WTC11 (cell line): ENCODE measurements around the gene GPR158.

Experiments used
- CREM ChIP-seq: sonication (generic); formaldehyde crosslinking; IDR thresholded peaks from 2 replicates; pipeline ENCODE4 v1.8.1; 2022; ENCODE audit warnings: mild to moderate bottlenecking, missing genetic modification reagents, moderate library complexity
- ELF4 ChIP-seq: sonication (generic); formaldehyde crosslinking; IDR thresholded peaks from 2 replicates; pipeline ENCODE4 v1.8.1; 2022; ENCODE audit warnings: low read depth, mild to moderate bottlenecking, moderate library complexity, missing genetic modification reagents
- IRF2 ChIP-seq: sonication (generic); formaldehyde crosslinking; IDR thresholded peaks from 2 replicates; pipeline ENCODE4 v1.8.0; 2022; ENCODE audit warnings: low read depth, missing genetic modification reagents, borderline replicate concordance
- JUN ChIP-seq: sonication (generic); formaldehyde crosslinking; IDR thresholded peaks from 2 replicates; pipeline ENCODE4 v1.8.0; 2023; ENCODE audit warnings: mild to moderate bottlenecking, missing genetic modification reagents
- MYBL2 ChIP-seq: sonication (generic); formaldehyde crosslinking; IDR thresholded peaks from 2 replicates; pipeline ENCODE4 v1.8.1; 2023; ENCODE audit warnings: mild to moderate bottlenecking, moderate library complexity, missing genetic modification reagents
- NFYB ChIP-seq: sonication (generic); formaldehyde crosslinking; conservative IDR thresholded peaks from 2 replicates; pipeline ENCODE4 v1.8.0; 2022; ENCODE audit warnings: low read depth, missing genetic modification reagents
- TCF7 ChIP-seq: sonication (generic); formaldehyde crosslinking; IDR thresholded peaks from 2 replicates; pipeline ENCODE4 v1.8.0; 2022; ENCODE audit warnings: mild to moderate bottlenecking, low read depth, missing genetic modification reagents, moderate library complexity
- TEAD4 ChIP-seq: sonication (generic); formaldehyde crosslinking; IDR thresholded peaks from 2 replicates; pipeline ENCODE4 v1.8.0; 2022; ENCODE audit warnings: mild to moderate bottlenecking, missing genetic modification reagents
- TF ChIP-seq, protein P1 (sequence below): fragments of 200-600 bp; IDR thresholded peaks from 2 replicates; pipeline ENCODE4 v1.8.0; 2022; ENCODE audit warnings: antibody characterized with exemption
- TF ChIP-seq, protein P2 (sequence below): sonication (generic); formaldehyde crosslinking; IDR thresholded peaks from 2 replicates; pipeline ENCODE4 v1.8.1; 2023; ENCODE audit warnings: mild to moderate bottlenecking, missing genetic modification reagents, moderate library complexity
- TF ChIP-seq, protein P3 (sequence below): sonication (generic); formaldehyde crosslinking; IDR thresholded peaks from 2 replicates; pipeline ENCODE4 v1.8.1; 2022; ENCODE audit warnings: low read depth, mild to moderate bottlenecking, moderate library complexity, missing genetic modification reagents, borderline replicate concordance
- TF ChIP-seq, protein P4 (sequence below): sonication (generic); formaldehyde crosslinking; IDR thresholded peaks from 2 replicates; pipeline ENCODE4 v1.8.1; 2023; ENCODE audit warnings: mild to moderate bottlenecking, missing genetic modification reagents
- TF ChIP-seq, protein P5 (sequence below): sonication (generic); formaldehyde crosslinking; IDR thresholded peaks from 2 replicates; pipeline ENCODE4 v1.8.1; 2022; ENCODE audit warnings: mild to moderate bottlenecking, missing genetic modification reagents, moderate library complexity, borderline replicate concordance
- TF ChIP-seq, protein P6 (sequence below): sonication (generic); formaldehyde crosslinking; IDR thresholded peaks from 2 replicates; pipeline ENCODE4 v1.8.1; 2023; ENCODE audit warnings: mild to moderate bottlenecking, moderate library complexity, missing genetic modification reagents

DNA sequence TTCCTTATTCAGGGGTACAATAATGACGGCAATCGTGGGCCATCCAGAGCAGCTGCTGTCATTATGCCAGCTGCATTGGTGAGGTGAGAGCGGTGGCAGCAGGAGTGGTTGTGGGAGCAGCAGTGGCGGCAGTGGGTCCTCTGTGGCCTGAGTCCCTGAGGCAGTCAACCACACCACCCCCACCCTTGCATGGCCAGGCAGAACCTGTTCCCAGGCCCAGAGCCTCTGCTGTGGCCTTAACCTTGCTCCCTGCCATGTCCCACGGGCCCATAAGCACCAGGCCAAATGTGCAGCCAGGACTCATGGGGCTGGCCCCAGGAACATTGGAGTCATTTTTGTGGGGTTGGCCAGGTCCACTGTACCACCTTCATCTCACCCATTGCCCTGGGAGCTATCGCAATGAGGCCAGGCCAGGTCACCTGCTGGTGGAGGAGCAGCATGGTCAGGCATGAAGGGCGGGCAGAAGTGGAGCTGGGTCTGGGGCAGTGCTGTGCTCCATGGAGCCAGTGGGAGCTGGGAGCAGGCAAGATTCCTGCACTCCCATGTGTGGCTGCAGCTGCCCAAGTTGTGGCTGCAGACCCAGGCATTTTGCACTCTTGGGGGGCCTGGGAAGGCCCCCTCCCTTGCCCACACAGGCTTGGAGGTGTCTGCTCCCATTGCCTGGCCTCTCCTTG, 213.5 kb downstream of the GPR158 start:
- TF ChIP-seq, protein P1, sequence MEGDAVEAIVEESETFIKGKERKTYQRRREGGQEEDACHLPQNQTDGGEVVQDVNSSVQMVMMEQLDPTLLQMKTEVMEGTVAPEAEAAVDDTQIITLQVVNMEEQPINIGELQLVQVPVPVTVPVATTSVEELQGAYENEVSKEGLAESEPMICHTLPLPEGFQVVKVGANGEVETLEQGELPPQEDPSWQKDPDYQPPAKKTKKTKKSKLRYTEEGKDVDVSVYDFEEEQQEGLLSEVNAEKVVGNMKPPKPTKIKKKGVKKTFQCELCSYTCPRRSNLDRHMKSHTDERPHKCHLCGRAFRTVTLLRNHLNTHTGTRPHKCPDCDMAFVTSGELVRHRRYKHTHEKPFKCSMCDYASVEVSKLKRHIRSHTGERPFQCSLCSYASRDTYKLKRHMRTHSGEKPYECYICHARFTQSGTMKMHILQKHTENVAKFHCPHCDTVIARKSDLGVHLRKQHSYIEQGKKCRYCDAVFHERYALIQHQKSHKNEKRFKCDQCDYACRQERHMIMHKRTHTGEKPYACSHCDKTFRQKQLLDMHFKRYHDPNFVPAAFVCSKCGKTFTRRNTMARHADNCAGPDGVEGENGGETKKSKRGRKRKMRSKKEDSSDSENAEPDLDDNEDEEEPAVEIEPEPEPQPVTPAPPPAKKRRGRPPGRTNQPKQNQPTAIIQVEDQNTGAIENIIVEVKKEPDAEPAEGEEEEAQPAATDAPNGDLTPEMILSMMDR, result no peak
- TF ChIP-seq NFYB (CRISPR knock-in tag) (no peak), MYBL2 (CRISPR knock-in tag) (no peak), TCF7 (CRISPR knock-in tag) (no peak), ELF4 (CRISPR knock-in tag) (no peak), JUN (CRISPR knock-in tag) (no peak), TEAD4 (CRISPR knock-in tag) (no peak), CREM (CRISPR knock-in tag) (no peak), IRF2 (CRISPR knock-in tag) (no peak)
- TF ChIP-seq, protein P2, sequence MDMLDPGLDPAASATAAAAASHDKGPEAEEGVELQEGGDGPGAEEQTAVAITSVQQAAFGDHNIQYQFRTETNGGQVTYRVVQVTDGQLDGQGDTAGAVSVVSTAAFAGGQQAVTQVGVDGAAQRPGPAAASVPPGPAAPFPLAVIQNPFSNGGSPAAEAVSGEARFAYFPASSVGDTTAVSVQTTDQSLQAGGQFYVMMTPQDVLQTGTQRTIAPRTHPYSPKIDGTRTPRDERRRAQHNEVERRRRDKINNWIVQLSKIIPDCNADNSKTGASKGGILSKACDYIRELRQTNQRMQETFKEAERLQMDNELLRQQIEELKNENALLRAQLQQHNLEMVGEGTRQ (CRISPR knock-in tag), result no peak
- TF ChIP-seq, protein P3, sequence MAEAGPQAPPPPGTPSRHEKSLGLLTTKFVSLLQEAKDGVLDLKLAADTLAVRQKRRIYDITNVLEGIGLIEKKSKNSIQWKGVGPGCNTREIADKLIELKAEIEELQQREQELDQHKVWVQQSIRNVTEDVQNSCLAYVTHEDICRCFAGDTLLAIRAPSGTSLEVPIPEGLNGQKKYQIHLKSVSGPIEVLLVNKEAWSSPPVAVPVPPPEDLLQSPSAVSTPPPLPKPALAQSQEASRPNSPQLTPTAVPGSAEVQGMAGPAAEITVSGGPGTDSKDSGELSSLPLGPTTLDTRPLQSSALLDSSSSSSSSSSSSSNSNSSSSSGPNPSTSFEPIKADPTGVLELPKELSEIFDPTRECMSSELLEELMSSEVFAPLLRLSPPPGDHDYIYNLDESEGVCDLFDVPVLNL (CRISPR knock-in tag), result no peak
- TF ChIP-seq, protein P4, sequence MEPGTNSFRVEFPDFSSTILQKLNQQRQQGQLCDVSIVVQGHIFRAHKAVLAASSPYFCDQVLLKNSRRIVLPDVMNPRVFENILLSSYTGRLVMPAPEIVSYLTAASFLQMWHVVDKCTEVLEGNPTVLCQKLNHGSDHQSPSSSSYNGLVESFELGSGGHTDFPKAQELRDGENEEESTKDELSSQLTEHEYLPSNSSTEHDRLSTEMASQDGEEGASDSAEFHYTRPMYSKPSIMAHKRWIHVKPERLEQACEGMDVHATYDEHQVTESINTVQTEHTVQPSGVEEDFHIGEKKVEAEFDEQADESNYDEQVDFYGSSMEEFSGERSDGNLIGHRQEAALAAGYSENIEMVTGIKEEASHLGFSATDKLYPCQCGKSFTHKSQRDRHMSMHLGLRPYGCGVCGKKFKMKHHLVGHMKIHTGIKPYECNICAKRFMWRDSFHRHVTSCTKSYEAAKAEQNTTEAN (CRISPR knock-in tag), result no peak
- TF ChIP-seq, protein P5, sequence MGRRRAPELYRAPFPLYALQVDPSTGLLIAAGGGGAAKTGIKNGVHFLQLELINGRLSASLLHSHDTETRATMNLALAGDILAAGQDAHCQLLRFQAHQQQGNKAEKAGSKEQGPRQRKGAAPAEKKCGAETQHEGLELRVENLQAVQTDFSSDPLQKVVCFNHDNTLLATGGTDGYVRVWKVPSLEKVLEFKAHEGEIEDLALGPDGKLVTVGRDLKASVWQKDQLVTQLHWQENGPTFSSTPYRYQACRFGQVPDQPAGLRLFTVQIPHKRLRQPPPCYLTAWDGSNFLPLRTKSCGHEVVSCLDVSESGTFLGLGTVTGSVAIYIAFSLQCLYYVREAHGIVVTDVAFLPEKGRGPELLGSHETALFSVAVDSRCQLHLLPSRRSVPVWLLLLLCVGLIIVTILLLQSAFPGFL (CRISPR knock-in tag), result no peak
- TF ChIP-seq, protein P6, sequence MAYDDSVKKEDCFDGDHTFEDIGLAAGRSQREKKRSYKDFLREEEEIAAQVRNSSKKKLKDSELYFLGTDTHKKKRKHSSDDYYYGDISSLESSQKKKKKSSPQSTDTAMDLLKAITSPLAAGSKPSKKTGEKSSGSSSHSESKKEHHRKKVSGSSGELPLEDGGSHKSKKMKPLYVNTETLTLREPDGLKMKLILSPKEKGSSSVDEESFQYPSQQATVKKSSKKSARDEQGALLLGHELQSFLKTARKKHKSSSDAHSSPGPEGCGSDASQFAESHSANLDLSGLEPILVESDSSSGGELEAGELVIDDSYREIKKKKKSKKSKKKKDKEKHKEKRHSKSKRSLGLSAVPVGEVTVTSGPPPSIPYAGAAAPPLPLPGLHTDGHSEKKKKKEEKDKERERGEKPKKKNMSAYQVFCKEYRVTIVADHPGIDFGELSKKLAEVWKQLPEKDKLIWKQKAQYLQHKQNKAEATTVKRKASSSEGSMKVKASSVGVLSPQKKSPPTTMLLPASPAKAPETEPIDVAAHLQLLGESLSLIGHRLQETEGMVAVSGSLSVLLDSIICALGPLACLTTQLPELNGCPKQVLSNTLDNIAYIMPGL (CRISPR knock-in tag), result no peak
